Keratinocyte (primary cell): ENCODE measurements around the gene C10orf90. TPM values are rescaled to one million over a fixed set of nuclear protein-coding genes. Genes with fewer than 3 reads are reported as not detected.

ENCODE experiments used
- DNase-seq: peaks from one replicate; pipeline ENCODE4 v3.0.0-alpha.2; 2011; ENCODE audit warnings: low read depth, missing footprints, low spot score
- FAIRE-seq: peaks from 2 replicates; lab custom pipeline; 2011; peaks lifted over from hg19 to GRCh38; lab: Jason Lieb, UNC
- H2AFZ ChIP-seq: 2 replicates; pipeline ENCODE4 v1.6.0; 2012; ENCODE audit warnings: low read length, control low read depth, inconsistent platforms; ENCODE audit not compliant: control insufficient read depth
- H3K27ac ChIP-seq: 2 replicates; pipeline ENCODE4 v1.5.1; 2011; ENCODE audit warnings: low read length; ENCODE audit not compliant: control insufficient read depth, insufficient read depth
- H3K27me3 ChIP-seq: 3 replicates; pipeline ENCODE4 v1.6.0; 2011; ENCODE audit warnings: low read length; ENCODE audit not compliant: control insufficient read depth, insufficient read depth; ENCODE audit errors: extremely low read depth
- H3K36me3 ChIP-seq, 2 experiments: 2 replicates in 1 of 2; 3 replicates in 1 of 2; pipeline ENCODE4 v1.5.1; 2011; ENCODE audit warnings: low read length in 2 of 2, mild to moderate bottlenecking in 1 of 2; ENCODE audit not compliant: control insufficient read depth in 2 of 2, insufficient read depth in 2 of 2; ENCODE audit errors: extremely low read depth in 1 of 2
- H3K4me1 ChIP-seq: 3 replicates; pipeline ENCODE4 v1.5.1; 2011; ENCODE audit warnings: low read length; ENCODE audit not compliant: control insufficient read depth, insufficient read depth; ENCODE audit errors: extremely low read depth
- H3K4me2 ChIP-seq: 3 replicates; pipeline ENCODE4 v1.6.0; 2011; ENCODE audit warnings: low read depth, low read length; ENCODE audit not compliant: control insufficient read depth, insufficient read depth; ENCODE audit errors: extremely low read depth
- H3K4me3 ChIP-seq, 3 experiments: fragments of 200-600 bp in 1 of 3; sonication (generic) in 1 of 3; 2 replicates in 2 of 3; 3 replicates in 1 of 3; pipeline ENCODE4 v1.5.1; 2011 to 2016; ENCODE audit warnings: low read length in 3 of 3, mild to moderate bottlenecking in 3 of 3, control low read depth in 2 of 3, inconsistent platforms in 1 of 3, low read depth in 1 of 3, mixed read lengths in 1 of 3, mixed run types in 1 of 3, moderate library complexity in 1 of 3; ENCODE audit not compliant: control insufficient read depth in 2 of 3, insufficient read depth in 2 of 3; ENCODE audit errors: extremely low read depth in 1 of 3
- H3K79me2 ChIP-seq: 2 replicates; pipeline ENCODE4 v1.6.0; 2012; ENCODE audit warnings: low read length; ENCODE audit not compliant: control insufficient read depth, insufficient read depth
- H3K9ac ChIP-seq: 3 replicates; pipeline ENCODE4 v1.6.0; 2011; ENCODE audit warnings: low read length; ENCODE audit not compliant: control insufficient read depth, insufficient read depth; ENCODE audit errors: extremely low read depth
- H3K9me1 ChIP-seq: 3 replicates; pipeline ENCODE4 v1.6.0; 2011; ENCODE audit warnings: low read length; ENCODE audit not compliant: control insufficient read depth, insufficient read depth; ENCODE audit errors: extremely low read depth
- H3K9me3 ChIP-seq: 2 replicates; pipeline ENCODE4 v1.5.1; 2012; ENCODE audit warnings: low read depth, low read length; ENCODE audit not compliant: control insufficient read depth
- H4K20me1 ChIP-seq: 3 replicates; pipeline ENCODE4 v1.6.0; 2011; ENCODE audit warnings: low read length; ENCODE audit not compliant: control insufficient read depth, insufficient read depth; ENCODE audit errors: extremely low read depth
- CTCF ChIP-seq, 3 experiments: IDR thresholded peaks in 1 of 3; conservative IDR thresholded peaks in 1 of 3; optimal IDR thresholded peaks in 1 of 3; 2 replicates in 2 of 3; 3 replicates in 1 of 3; pipeline versions ENCODE3 to v1.5.1; 2011; ENCODE audit warnings: low read length in 3 of 3, mild to moderate bottlenecking in 3 of 3, moderate library complexity in 2 of 3, control low read depth in 1 of 3, inconsistent platforms in 1 of 3; ENCODE audit not compliant: insufficient read depth in 2 of 3; ENCODE audit errors: extremely low read depth in 1 of 3
- EZH2 ChIP-seq: IDR thresholded peaks from one replicate; pipeline ENCODE4 v1.6.1; 2012; ENCODE audit warnings: inconsistent platforms, mild to moderate bottlenecking, low read length, moderate library complexity
- dilution Hi-C: fragments of 300-500 bp; cut with MboI; formaldehyde crosslinking; loops from one replicate; pipeline ENCODE4 v1.7.0; 2020; ENCODE audit warnings: low sequenced_read_pairs; ENCODE audit not compliant: extremely low pct_ligation_motif_present
- polyA plus RNA-seq, 5 experiments: library from polyadenylated mRNA; depleted of rRNA in 3 of 5; stranded (reverse) in 3 of 5; stranded (forward) in 1 of 5; unstranded in 1 of 5; fragments of >200 nt; gene quantifications; 1 replicate in 1 of 5; 2 replicates in 3 of 5; 3 replicates in 1 of 5; pipeline versions ENCODE4 v1.2.1 to v1.2.3, GENCODE V29; 2011 to 2012; ENCODE audit warnings: missing spikeins in 2 of 5, low read depth in 1 of 5, low replicate concordance in 1 of 5

C10orf90 gene
- polyA plus RNA-seq, 1 donor (not counting 4 experiments of a cell fraction or from before 2014, with no cell fraction given) = not detected

GRCh38 chr10:126461289-126461940 lies 209.1 kb downstream of the C10orf90 start:
- Histone ChIP-seq H3K9me1 (no peaks in the 10 kb centered on the region), H3K9ac (no peak overlapping the region), H3K4me2 (no peak overlapping the region), H3K4me3 (no peak overlapping the region), H3K36me3 (no peaks in the 10 kb centered on the region), H3K9me3 (no peaks in the 10 kb centered on the region), H3K79me2 (no peaks in the 10 kb centered on the region), H3K27ac (no peak overlapping the region), H2AFZ (no peak overlapping the region), H3K27me3 (no peaks in the 10 kb centered on the region), H4K20me1 (no peaks in the 10 kb centered on the region), H3K4me1 (no peaks in the 10 kb centered on the region)
- FAIRE-seq = no peak
- no peak for DNase-seq
- no peak for TF ChIP-seq CTCF (optimal IDR thresholded peaks at IDR 0.05 in 1 of 3, IDR thresholded peaks at IDR 0.05 in 1 of 3, conservative IDR thresholded peaks at IDR 0.05 in 1 of 3; ENCODE audit: extremely low read depth in 1 of 3, insufficient read depth in 2 of 3, low read length in 3 of 3)
- TF ChIP-seq EZH2 = no peak
- dilution Hi-C loops = no loop called here

- Histone ChIP-seq H3K4me3 (no peak overlapping the region), H3K27ac (no peak overlapping the region), H3K36me3 (no peaks in the 10 kb centered on the region), H3K4me2 (no peak overlapping the region), H3K9me1 (no peaks in the 10 kb centered on the region), H3K4me1 (no peaks in the 10 kb centered on the region), H3K27me3 (no peaks in the 10 kb centered on the region), H3K9ac (no peak overlapping the region), H3K79me2 (no peaks in the 10 kb centered on the region), H4K20me1 (no peaks in the 10 kb centered on the region), H3K9me3 (no peaks in the 10 kb centered on the region), H2AFZ (no peak overlapping the region)
- dilution Hi-C loops = no loop called here
- DNase-seq (no peak), FAIRE-seq (peak; percentile 41)
- no peak for TF ChIP-seq CTCF (optimal IDR thresholded peaks at IDR 0.05 in 1 of 3, IDR thresholded peaks at IDR 0.05 in 1 of 3, conservative IDR thresholded peaks at IDR 0.05 in 1 of 3; ENCODE audit: extremely low read depth in 1 of 3, insufficient read depth in 2 of 3, low read length in 3 of 3)
- no peak for TF ChIP-seq EZH2
Measured at GRCh38 chr10:126459878-126460481, 210.5 kb downstream of the C10orf90 start.
